Neuronal stem cell (in vitro differentiated cells): ENCODE data around the gene TUBGCP6.

ENCODE experiments used
- DNase-seq: peaks from one replicate; pipeline ENCODE4 v3.0.0-alpha.2; 2013; ENCODE audit warnings: low spot score
- H2AFZ ChIP-seq: one replicate; pipeline ENCODE4 v1.6.1; 2013; ENCODE audit warnings: mild to moderate bottlenecking, low read length, inconsistent platforms
- H2AK5ac ChIP-seq: 2 replicates; pipeline ENCODE4 v1.6.1; 2013; ENCODE audit warnings: low read depth, mild to moderate bottlenecking, inconsistent platforms, low read length, moderate library complexity, mixed read lengths
- H2BK120ac ChIP-seq: 2 replicates; pipeline ENCODE4 v1.6.1; 2013; ENCODE audit warnings: low read depth, mild to moderate bottlenecking, inconsistent platforms, low read length, moderate library complexity, mixed read lengths
- H2BK12ac ChIP-seq: one replicate; pipeline ENCODE4 v1.6.1; 2013; ENCODE audit warnings: low read length, inconsistent platforms
- H2BK15ac ChIP-seq: 2 replicates; pipeline ENCODE4 v1.6.1; 2013; ENCODE audit warnings: mild to moderate bottlenecking, low read length, inconsistent platforms, mixed read lengths
- H2BK5ac ChIP-seq: one replicate; pipeline ENCODE4 v1.6.1; 2013; ENCODE audit warnings: inconsistent platforms, mild to moderate bottlenecking, low read length, moderate library complexity
- H3K14ac ChIP-seq: one replicate; pipeline ENCODE4 v1.6.1; 2013; ENCODE audit warnings: low read length, inconsistent platforms
- H3K18ac ChIP-seq: 2 replicates; pipeline ENCODE4 v1.6.1; 2013; ENCODE audit warnings: low read length, inconsistent platforms
- H3K23ac ChIP-seq: 2 replicates; pipeline ENCODE4 v1.6.1; 2013; ENCODE audit warnings: low read depth, mild to moderate bottlenecking, mixed read lengths, low read length, inconsistent platforms; ENCODE audit not compliant: poor library complexity
- H3K27ac ChIP-seq: replicated peaks from 3 replicates; pipeline ENCODE4 v1.5.1; 2013; ENCODE audit warnings: low read length, inconsistent platforms
- H3K27me3 ChIP-seq, 3 experiments: 2 replicates each; pipeline ENCODE4 v1.6.1; 2013; ENCODE audit warnings: low read length in 3 of 3, mild to moderate bottlenecking in 2 of 3, inconsistent platforms in 1 of 3, low read depth in 1 of 3, mixed read lengths in 1 of 3, moderate library complexity in 1 of 3; ENCODE audit not compliant: control insufficient read depth in 3 of 3, insufficient read depth in 3 of 3
- H3K36me3 ChIP-seq, 2 donors: replicated peaks in 1 of 2; 2 replicates each; pipeline ENCODE4 v1.6.1; 2013; ENCODE audit warnings: low read length in 2 of 2; ENCODE audit not compliant: control insufficient read depth in 2 of 2, insufficient read depth in 2 of 2
- H3K4ac ChIP-seq: 2 replicates; pipeline ENCODE4 v1.6.1; 2013; ENCODE audit warnings: inconsistent platforms, mild to moderate bottlenecking, low read length, moderate library complexity
- H3K4me1 ChIP-seq, 2 donors: 1 replicate in 1 of 2; 2 replicates in 1 of 2; pipeline ENCODE4 v1.6.1; 2013; ENCODE audit warnings: low read length in 2 of 2, low read depth in 1 of 2; ENCODE audit not compliant: control insufficient read depth in 2 of 2, insufficient read depth in 1 of 2
- H3K4me2 ChIP-seq: one replicate; pipeline ENCODE4 v1.6.1; 2013; ENCODE audit warnings: mild to moderate bottlenecking, low read length, inconsistent platforms; ENCODE audit not compliant: insufficient read depth, poor library complexity, severe bottlenecking
- H3K4me3 ChIP-seq, 2 donors: 2 replicates each; pipeline ENCODE4 v1.5.1; 2013; ENCODE audit warnings: low read length in 2 of 2, mild to moderate bottlenecking in 2 of 2, inconsistent platforms in 1 of 2, moderate library complexity in 1 of 2
- H3K79me1 ChIP-seq: one replicate; pipeline ENCODE4 v1.6.1; 2013; ENCODE audit warnings: low read depth, mild to moderate bottlenecking, inconsistent platforms, low read length, moderate library complexity
- H3K9ac ChIP-seq: one replicate; pipeline ENCODE4 v1.6.1; 2013; ENCODE audit warnings: mild to moderate bottlenecking, low read depth, low read length, inconsistent platforms; ENCODE audit not compliant: poor library complexity
- H3K9me3 ChIP-seq, 2 donors: replicated peaks in 1 of 2; 2 replicates each; pipeline versions ENCODE3 to v1.6.1; 2013; ENCODE audit warnings: low read length in 2 of 2, mild to moderate bottlenecking in 2 of 2, inconsistent platforms in 1 of 2, low read depth in 1 of 2, mixed read lengths in 1 of 2, moderate library complexity in 1 of 2; ENCODE audit not compliant: control insufficient read depth in 2 of 2, insufficient read depth in 1 of 2
- H4K8ac ChIP-seq: one replicate; pipeline ENCODE4 v1.6.1; 2013; ENCODE audit warnings: low read depth, mild to moderate bottlenecking, inconsistent platforms, low read length, moderate library complexity
- H4K91ac ChIP-seq: one replicate; pipeline ENCODE4 v1.6.1; 2013; ENCODE audit warnings: low read length, low read depth, mild to moderate bottlenecking, inconsistent platforms; ENCODE audit not compliant: poor library complexity
- WGBS, 2 donors: extraction: QIAGEN DNeasy Blood & Tissue Kit; methylation state at CpG; one replicate each; pipeline ENCODE4 v1.1.7; 2013; ENCODE audit warnings: missing lambda C conversion rate in 2 of 2, mixed read lengths in 1 of 2; ENCODE audit not compliant: insufficient read length in 2 of 2, insufficient replicate concordance in 1 of 2; ENCODE audit errors: extremely low coverage in 2 of 2; 5-methylcytosine and 5-hydroxymethylcytosine counted together

Gene TUBGCP6

GRCh38 chr22:50284479-50284878, 39.7 kb upstream of the TUBGCP6 start:
- Histone ChIP-seq H3K36me3 (peaks cover 67 to 93% of the 10 kb centered on the region in 2 donors), H3K9me3 (no peaks in the 10 kb centered on the region), H3K4me2 (no peak overlapping the region), H2AFZ (no peak overlapping the region), H3K79me1 (peaks cover 32% of the 10 kb centered on the region), H3K4me3 (no peak overlapping the region), H4K91ac (no peak overlapping the region), H4K8ac (no peak overlapping the region), H3K27ac (no peak overlapping the region), H3K4ac (no peak overlapping the region), H2BK5ac (no peak overlapping the region), H2BK120ac (no peak overlapping the region), H2BK12ac (no peak overlapping the region), H3K14ac (no peak overlapping the region), H3K9ac (no peak overlapping the region), H3K4me1 (no peaks in the 10 kb centered on the region), H2AK5ac (no peak overlapping the region), H3K18ac (no peak overlapping the region), H2BK15ac (no peak overlapping the region), H3K27me3 (no peaks in the 10 kb centered on the region), H3K23ac (no peak overlapping the region)
- no peak for DNase-seq
- WGBS, 2 donors: no CpG with 5 or more reads among the region's 13 CpGs

GRCh38 chr22:50283821-50284220, 39.0 kb upstream of the TUBGCP6 start:
- Histone ChIP-seq H3K4me2 (no peak overlapping the region), H2AFZ (no peak overlapping the region), H3K9ac (no peak overlapping the region), H2BK5ac (no peak overlapping the region), H2AK5ac (no peak overlapping the region), H2BK12ac (no peak overlapping the region), H3K4me3 (no peak overlapping the region), H3K36me3 (peaks cover 66 to 93% of the 10 kb centered on the region in 2 donors), H3K14ac (no peak overlapping the region), H3K27ac (no peak overlapping the region), H4K91ac (no peak overlapping the region), H3K9me3 (no peaks in the 10 kb centered on the region), H3K4ac (no peak overlapping the region), H3K4me1 (no peaks in the 10 kb centered on the region), H3K27me3 (no peaks in the 10 kb centered on the region), H4K8ac (peak overlapping the region; percentile 43), H2BK120ac (no peak overlapping the region), H3K79me1 (peaks cover 26% of the 10 kb centered on the region), H3K23ac (no peak overlapping the region), H2BK15ac (no peak overlapping the region), H3K18ac (no peak overlapping the region)
- DNase-seq: no peak
- WGBS, 2 donors: no CpG with 5 or more reads among the region's 30 CpGs

- no peak overlapping the region for H2AFZ ChIP-seq
- H3K9me3 ChIP-seq: no peaks in the 10 kb centered on the region
- peaks cover 70 to 93% of the 10 kb centered on the region in 2 donors for H3K36me3 ChIP-seq
- peak overlapping the region; percentile 73 for H2BK12ac ChIP-seq
- no peaks in the 10 kb centered on the region for H3K27me3 ChIP-seq
- H3K4me2 ChIP-seq: no peak overlapping the region
- H3K4ac ChIP-seq: no peak overlapping the region
- H3K27ac ChIP-seq: no peak overlapping the region
- no peak overlapping the region for H4K8ac ChIP-seq
- peak overlapping the region; percentile 13 for H2BK5ac ChIP-seq
- DNase-seq: no peak
- no peak overlapping the region for H3K4me3 ChIP-seq
- H3K14ac ChIP-seq: no peak overlapping the region
- H2BK15ac ChIP-seq: no peak overlapping the region
- no peak overlapping the region for H3K23ac ChIP-seq
- no peak overlapping the region for H4K91ac ChIP-seq
- peak overlapping the region; percentile 70 for H3K9ac ChIP-seq
- whole genome bisulfite sequencing, 2 donors: no CpG with 5 or more reads among the region's 45 CpGs
- no peaks in the 10 kb centered on the region for H3K4me1 ChIP-seq
- no peak overlapping the region for H3K18ac ChIP-seq
- no peak overlapping the region for H2BK120ac ChIP-seq
- H2AK5ac ChIP-seq: no peak overlapping the region
- H3K79me1 ChIP-seq: peaks cover 14% of the 10 kb centered on the region
Measured at GRCh38 chr22:50282361-50283155, 37.7 kb upstream of the TUBGCP6 start.

GRCh38 chr22:50281957-50282356, 37.1 kb upstream of the TUBGCP6 start:
- no peak for DNase-seq
- Histone ChIP-seq H3K14ac (no peak overlapping the region), H2AK5ac (no peak overlapping the region), H3K4me1 (no peaks in the 10 kb centered on the region), H4K8ac (no peak overlapping the region), H2BK15ac (no peak overlapping the region), H3K36me3 (peaks cover 71 to 93% of the 10 kb centered on the region in 2 donors), H3K9me3 (no peaks in the 10 kb centered on the region), H3K4me3 (no peak overlapping the region), H3K27me3 (no peaks in the 10 kb centered on the region), H2BK120ac (no peak overlapping the region), H4K91ac (no peak overlapping the region), H2BK5ac (no peak overlapping the region), H3K27ac (no peak overlapping the region), H2BK12ac (no peak overlapping the region), H3K4me2 (no peak overlapping the region), H2AFZ (no peak overlapping the region), H3K9ac (no peak overlapping the region), H3K79me1 (peaks cover 10% of the 10 kb centered on the region), H3K4ac (no peak overlapping the region), H3K18ac (no peak overlapping the region), H3K23ac (peak overlapping the region; percentile 43)
- no CpG with 5 or more reads among the region's 25 CpGs for WGBS, 2 donors
